ENCODE data around the gene FEZ2.

DNA sequence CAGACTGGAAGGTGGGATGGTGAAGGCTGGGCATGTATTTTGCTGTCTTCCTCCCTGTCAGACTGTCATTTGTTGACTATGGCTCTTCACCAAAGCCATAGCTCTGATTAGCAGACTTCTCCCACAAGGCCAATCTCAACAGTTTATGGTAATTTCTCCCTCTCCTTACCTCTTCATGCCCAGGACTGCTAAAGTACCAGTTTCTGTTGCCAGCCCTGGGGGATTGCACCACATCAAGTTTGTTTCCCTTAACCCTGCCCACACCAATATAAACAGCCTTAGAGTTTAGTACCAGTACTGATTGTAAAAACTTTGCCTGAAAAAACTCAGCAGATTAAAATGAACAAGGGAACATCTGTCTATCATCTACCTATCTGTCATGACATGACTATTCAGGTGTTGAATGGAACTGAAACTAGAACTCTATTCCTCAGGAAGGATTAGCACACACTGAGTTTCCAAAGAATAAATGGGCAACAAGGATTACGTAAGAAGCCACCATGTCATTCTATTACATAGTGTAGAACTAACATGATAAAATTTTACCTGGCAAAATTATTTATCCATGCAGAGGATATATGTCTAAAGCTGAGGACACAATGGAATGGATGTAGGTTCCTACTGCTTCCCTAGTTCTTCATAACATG lies 13.7 kb downstream of the FEZ2 start:
- no peak for TF ChIP-seq FOXK2 (IDR thresholded peaks at IDR 0.05)
- no peak for TF ChIP-seq BHLHE40 (IDR thresholded peaks at IDR 0.05; ENCODE audit: borderline replicate concordance)
- no peak for TF ChIP-seq TARDBP (IDR thresholded peaks at IDR 0.05)
- TF ChIP-seq, protein P1, sequence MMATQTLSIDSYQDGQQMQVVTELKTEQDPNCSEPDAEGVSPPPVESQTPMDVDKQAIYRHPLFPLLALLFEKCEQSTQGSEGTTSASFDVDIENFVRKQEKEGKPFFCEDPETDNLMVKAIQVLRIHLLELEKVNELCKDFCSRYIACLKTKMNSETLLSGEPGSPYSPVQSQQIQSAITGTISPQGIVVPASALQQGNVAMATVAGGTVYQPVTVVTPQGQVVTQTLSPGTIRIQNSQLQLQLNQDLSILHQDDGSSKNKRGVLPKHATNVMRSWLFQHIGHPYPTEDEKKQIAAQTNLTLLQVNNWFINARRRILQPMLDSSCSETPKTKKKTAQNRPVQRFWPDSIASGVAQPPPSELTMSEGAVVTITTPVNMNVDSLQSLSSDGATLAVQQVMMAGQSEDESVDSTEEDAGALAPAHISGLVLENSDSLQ (IDR thresholded peaks at IDR 0.05) = no peak
- TF ChIP-seq FOXA1 (IDR thresholded peaks at IDR 0.05) = no peak
- no peak for TF ChIP-seq LEF1 (IDR thresholded peaks at IDR 0.05; ENCODE audit: borderline replicate concordance)
- TF ChIP-seq FOXM1 (IDR thresholded peaks at IDR 0.05; ENCODE audit: borderline replicate concordance) = no peak

Measured in HEK293T (cell line).